ENCODE results near the gene EMC10. TPM values are rescaled to one million over a fixed set of nuclear protein-coding genes. Genes with fewer than 3 reads are reported as not detected.

Gene EMC10
- total RNA-seq, 2 experiments from 2014 or later = 49.7 to 50.1 TPM

DNA sequence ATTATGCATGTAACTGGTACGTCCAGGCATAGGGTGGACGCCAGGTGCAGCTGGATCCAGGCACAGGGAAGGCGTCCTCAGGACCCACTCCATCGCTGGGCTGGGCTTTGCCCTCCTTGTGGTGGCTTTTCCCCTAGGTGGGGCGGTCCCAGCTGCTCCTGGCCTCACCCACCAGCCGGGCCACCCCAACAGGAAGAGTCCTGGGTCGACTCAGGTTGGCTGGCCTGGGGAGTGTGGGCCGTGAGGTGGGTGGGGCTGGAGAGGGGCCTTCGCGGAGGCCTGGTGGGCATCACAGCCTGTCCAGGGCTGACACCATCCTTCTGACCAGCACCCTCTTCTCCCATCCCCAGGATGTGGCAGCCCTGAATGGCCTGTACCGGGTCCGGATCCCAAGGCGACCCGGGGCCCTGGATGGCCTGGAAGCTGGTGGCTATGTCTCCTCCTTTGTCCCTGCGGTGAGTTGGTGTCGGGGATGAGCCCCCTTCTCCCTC is 3.5 kb downstream of the EMC10 start:
- peaks cover 8% of the 10 kb centered on the region for H3K4me1 Mint-ChIP-seq
- no peaks in the 10 kb centered on the region for H3K9me3 Mint-ChIP-seq
- no peak for DNase-seq
- no peaks in the 10 kb centered on the region for H3K27me3 Mint-ChIP-seq
- H3K27ac Mint-ChIP-seq = no peak overlapping the region
- peaks cover 24% of the 10 kb centered on the region for H3K36me3 Mint-ChIP-seq
- H3K4me3 Mint-ChIP-seq = no peak overlapping the region

GRCh38 chr19:50480281-50481111 is 4.2 kb downstream of the EMC10 start:
- peaks cover 29% of the 10 kb centered on the region for H3K36me3 Mint-ChIP-seq
- H3K4me1 Mint-ChIP-seq = peaks cover 8% of the 10 kb centered on the region
- DNase-seq = no peak
- H3K27ac Mint-ChIP-seq = peak overlapping the region; percentile 17
- H3K4me3 Mint-ChIP-seq = no peak overlapping the region
- H3K27me3 Mint-ChIP-seq = no peaks in the 10 kb centered on the region
- no peaks in the 10 kb centered on the region for H3K9me3 Mint-ChIP-seq

GRCh38 chr19:50481351-50482149 is 5.2 kb downstream of the EMC10 start:
- Mint-ChIP-seq H3K9me3 (peaks cover under 1% of the 10 kb centered on the region), H3K4me1 (peaks cover 8% of the 10 kb centered on the region), H3K27me3 (no peaks in the 10 kb centered on the region), H3K36me3 (peaks cover 34% of the 10 kb centered on the region), H3K27ac (no peak overlapping the region), H3K4me3 (no peak overlapping the region)
- DNase-seq = no peak

DNA sequence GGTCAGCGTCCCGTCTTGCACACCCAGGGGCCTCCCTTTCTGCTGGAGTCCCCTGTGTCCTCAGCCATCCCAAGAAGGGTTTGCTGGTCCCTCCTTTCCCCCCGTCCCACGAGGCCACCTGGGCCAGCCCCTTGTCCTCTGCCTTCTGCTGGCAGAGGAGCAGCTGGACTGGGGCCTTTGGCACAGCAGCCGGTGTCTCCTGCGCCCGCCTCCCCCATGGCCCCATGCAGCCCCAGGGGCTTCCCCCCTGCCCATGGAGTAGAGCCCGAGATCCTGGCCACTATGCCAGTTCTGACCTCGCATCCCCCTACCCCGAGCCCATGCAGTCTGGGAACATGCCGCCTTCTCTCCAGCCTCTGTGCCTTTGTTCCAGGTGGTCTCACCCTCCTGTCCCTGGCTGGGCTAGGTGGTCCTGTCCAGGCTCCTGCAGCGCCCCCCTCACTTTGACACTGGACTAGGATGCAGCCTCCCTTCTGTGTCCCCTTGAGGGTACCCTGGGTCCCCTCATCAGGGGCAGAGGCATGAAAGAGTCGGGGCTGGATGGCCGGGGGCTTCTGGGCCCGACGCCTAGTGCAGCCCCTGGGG is 6.1 kb downstream of the EMC10 start:
- no peak overlapping the region for H3K4me3 Mint-ChIP-seq
- DNase-seq = no peak
- no peak overlapping the region for H3K27ac Mint-ChIP-seq
- H3K4me1 Mint-ChIP-seq = peaks cover 6% of the 10 kb centered on the region
- peaks cover 42% of the 10 kb centered on the region for H3K36me3 Mint-ChIP-seq
- no peaks in the 10 kb centered on the region for H3K27me3 Mint-ChIP-seq
- peaks cover 5% of the 10 kb centered on the region for H3K9me3 Mint-ChIP-seq

- Mint-ChIP-seq H3K36me3 (peaks cover 36% of the 10 kb centered on the region), H3K27ac (no peak overlapping the region), H3K27me3 (no peaks in the 10 kb centered on the region), H3K9me3 (peaks cover 5% of the 10 kb centered on the region), H3K4me3 (no peak overlapping the region), H3K4me1 (peaks cover 2% of the 10 kb centered on the region)
- no peak for DNase-seq
Observed at GRCh38 chr19:50482916-50483315, 6.6 kb downstream of the EMC10 start.

- Mint-ChIP-seq H3K27me3 (peaks cover 4% of the 10 kb centered on the region), H3K4me3 (no peak overlapping the region), H3K4me1 (peaks cover 7% of the 10 kb centered on the region), H3K9me3 (peaks cover 5% of the 10 kb centered on the region), H3K36me3 (peaks cover 26% of the 10 kb centered on the region), H3K27ac (peak overlapping the region; percentile 9)
- DNase-seq = no peak
Observed at GRCh38 chr19:50485284-50485955, 9.1 kb downstream of the EMC10 start.

DNA sequence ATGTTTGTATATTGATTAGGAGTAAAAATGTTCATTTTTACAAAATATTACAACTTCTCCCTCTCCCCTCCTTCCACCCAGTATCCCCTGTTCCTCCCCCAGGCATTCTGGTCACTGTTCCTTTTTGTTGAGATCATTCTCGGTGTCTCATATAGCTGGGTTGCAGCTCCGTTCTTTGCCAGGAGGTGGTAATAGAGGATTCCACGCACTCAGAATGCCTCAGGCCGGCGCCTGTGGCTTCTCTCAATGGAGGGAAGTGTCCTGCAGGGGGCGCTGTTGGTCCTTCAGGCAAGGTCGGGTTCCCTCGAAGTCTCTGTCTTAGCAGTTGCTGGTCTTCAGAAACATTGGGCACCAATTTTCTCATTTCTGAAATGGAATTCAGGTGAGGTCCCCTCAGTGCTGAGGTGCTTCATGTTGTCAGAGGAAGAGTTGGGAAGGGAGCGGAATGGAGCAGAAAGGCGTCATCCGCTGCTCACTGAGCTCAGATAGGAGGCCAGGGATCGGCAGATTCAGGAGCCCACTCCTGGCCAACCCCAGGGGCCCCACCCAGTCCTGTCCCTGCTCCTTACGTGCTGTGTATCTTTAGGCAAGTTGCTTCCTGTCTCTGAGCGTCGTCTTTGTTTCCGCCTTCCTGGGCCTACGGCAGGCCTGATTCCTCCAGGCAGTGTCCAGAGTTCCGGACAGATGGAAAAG is 10.7 kb downstream of the EMC10 start:
- peaks cover 5% of the 10 kb centered on the region for H3K9me3 Mint-ChIP-seq
- H3K4me1 Mint-ChIP-seq = peaks cover 18% of the 10 kb centered on the region
- H3K36me3 Mint-ChIP-seq = peaks cover 24% of the 10 kb centered on the region
- H3K4me3 Mint-ChIP-seq = no peak overlapping the region
- no peak overlapping the region for H3K27ac Mint-ChIP-seq
- H3K27me3 Mint-ChIP-seq = peaks cover 4% of the 10 kb centered on the region
- DNase-seq = peak; percentile 57

GRCh38 chr19:50488389-50489194 is 12.3 kb downstream of the EMC10 start:
- H3K9me3 Mint-ChIP-seq = peaks cover 5% of the 10 kb centered on the region
- H3K36me3 Mint-ChIP-seq = peaks cover 22% of the 10 kb centered on the region
- H3K4me1 Mint-ChIP-seq = peaks cover 24% of the 10 kb centered on the region
- DNase-seq = no peak
- H3K4me3 Mint-ChIP-seq = no peak overlapping the region
- no peak overlapping the region for H3K27ac Mint-ChIP-seq
- H3K27me3 Mint-ChIP-seq = peaks cover 4% of the 10 kb centered on the region

GRCh38 chr19:50489461-50490011 is 13.2 kb downstream of the EMC10 start:
- DNase-seq = no peak
- Mint-ChIP-seq H3K9me3 (peaks cover 5% of the 10 kb centered on the region), H3K27ac (no peak overlapping the region), H3K4me3 (no peak overlapping the region), H3K4me1 (peaks cover 24% of the 10 kb centered on the region), H3K36me3 (peaks cover 22% of the 10 kb centered on the region), H3K27me3 (peaks cover 4% of the 10 kb centered on the region)

- H3K4me3 Mint-ChIP-seq = no peak overlapping the region
- H3K27ac Mint-ChIP-seq = no peak overlapping the region
- H3K36me3 Mint-ChIP-seq = peaks cover 18% of the 10 kb centered on the region
- no peak for DNase-seq
- H3K27me3 Mint-ChIP-seq = peaks cover 4% of the 10 kb centered on the region
- H3K4me1 Mint-ChIP-seq = peaks cover 24% of the 10 kb centered on the region
- peaks cover 5% of the 10 kb centered on the region for H3K9me3 Mint-ChIP-seq
Observed at GRCh38 chr19:50490411-50490811, 14.1 kb downstream of the EMC10 start.

DNA sequence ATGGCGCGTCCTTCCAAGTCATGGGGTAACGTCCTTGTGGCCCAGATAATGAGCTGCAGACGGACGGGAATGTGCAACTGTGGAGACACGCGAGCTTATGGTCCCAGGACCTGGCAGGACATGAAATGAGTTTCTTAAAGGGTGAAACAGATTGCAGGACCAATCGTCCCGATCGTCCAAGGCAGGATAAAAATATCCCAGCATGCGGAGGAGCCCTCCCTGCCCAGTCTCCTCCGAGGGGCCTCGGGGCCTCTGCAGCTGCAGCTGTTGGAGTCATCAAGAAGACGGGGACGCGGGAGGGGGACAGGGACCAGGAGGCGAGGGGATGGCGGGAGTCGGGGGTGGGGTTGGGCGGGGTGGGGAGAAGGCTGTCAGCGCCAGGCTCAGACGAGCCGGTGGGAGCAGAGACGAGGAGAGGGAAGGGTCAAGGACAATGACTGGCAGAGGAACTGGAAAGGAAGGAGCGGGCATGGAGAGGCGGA is 14.7 kb downstream of the EMC10 start:
- Mint-ChIP-seq H3K9me3 (peaks cover 5% of the 10 kb centered on the region), H3K27ac (no peak overlapping the region), H3K36me3 (peaks cover 13% of the 10 kb centered on the region)

DNA sequence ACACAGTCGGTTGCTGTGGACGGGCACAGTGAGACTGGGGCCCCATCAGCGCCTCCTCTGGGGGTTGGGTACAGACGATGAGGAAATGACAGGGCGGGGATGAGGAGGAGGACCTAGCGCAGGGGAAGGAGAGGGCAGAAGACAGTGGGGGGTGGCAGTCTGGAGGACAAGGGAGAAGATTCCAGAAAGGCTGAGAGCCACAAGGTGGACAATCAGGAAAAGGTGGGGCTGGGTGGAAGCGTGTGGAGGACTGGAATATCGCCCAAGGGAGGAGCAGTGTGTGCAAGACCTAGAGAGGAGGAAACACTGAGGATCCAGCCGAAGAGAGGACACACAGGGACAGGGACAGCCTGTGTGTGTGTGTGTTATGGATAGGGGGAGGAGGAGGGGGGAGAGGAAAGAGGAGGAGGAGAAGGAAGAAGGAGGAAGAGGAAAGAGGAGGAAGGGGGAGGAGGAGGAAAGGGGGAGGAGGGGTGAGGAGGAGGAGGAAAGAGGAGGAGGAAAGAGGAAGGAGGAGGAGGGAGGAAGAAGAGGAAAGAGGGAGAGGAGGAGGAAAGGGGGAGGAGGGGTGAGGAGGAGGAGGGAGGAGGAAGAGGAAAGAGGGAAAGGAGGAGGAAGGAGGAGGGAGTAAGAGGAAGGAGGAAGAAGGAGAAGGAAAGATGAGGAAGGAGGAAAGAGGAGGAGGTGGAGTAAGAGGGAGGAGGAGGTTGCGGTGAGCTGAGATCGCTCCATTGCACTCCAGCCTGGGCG is 16.2 kb downstream of the EMC10 start:
- Mint-ChIP-seq H3K27ac (peak overlapping the region; percentile 21), H3K27me3 (peaks cover 4% of the 10 kb centered on the region), H3K36me3 (peaks cover 3% of the 10 kb centered on the region), H3K4me1 (peaks cover 24% of the 10 kb centered on the region), H3K4me3 (peak overlapping the region; percentile 37), H3K9me3 (no peaks in the 10 kb centered on the region)
- peak; percentile 29 for DNase-seq

More for the DNA sequence above, 14.7 kb downstream of the EMC10 start:
- Mint-ChIP-seq H3K4me3 (no peak overlapping the region), H3K4me1 (peaks cover 24% of the 10 kb centered on the region), H3K27me3 (peaks cover 4% of the 10 kb centered on the region)
- DNase-seq = no peak

- no peak overlapping the region for H3K4me3 Mint-ChIP-seq
- H3K9me3 Mint-ChIP-seq = no peaks in the 10 kb centered on the region
- no peak for DNase-seq
- H3K27me3 Mint-ChIP-seq = peaks cover 4% of the 10 kb centered on the region
- peaks cover 3% of the 10 kb centered on the region for H3K36me3 Mint-ChIP-seq
- H3K27ac Mint-ChIP-seq = no peak overlapping the region
- peaks cover 22% of the 10 kb centered on the region for H3K4me1 Mint-ChIP-seq
Observed at GRCh38 chr19:50493171-50493570, 16.9 kb downstream of the EMC10 start.

Measured in activated naive CD8-positive, alpha-beta T cell treated with anti-CD3 and anti-CD28 coated beads for 36 hours (primary cell).